Calu3 (cell line): Measurements from ENCODE around the gene PCP4. TPM values are rescaled to one million over a fixed set of nuclear protein-coding genes. Genes with fewer than 3 reads are reported as not detected.

Source experiments
- BruUV-seq: library from RNA; stranded (reverse); fragments of 400-500 nt; replicated peaks from 2 replicates; lab custom pipeline; 2021; lab: Mats Ljungman, UMichigan
- CTCF ChIA-PET: fragments of 300-600 bp; sonication (Branson Sonifier 250); formaldehyde crosslinking; loops from one replicate; lab custom pipeline; 2022; ENCODE audit warnings: antibody characterized with exemption; lab: Charles Lee
- DNase-seq: peaks from one replicate; pipeline ENCODE4 v3.0.0; 2022
- H3K27ac Mint-ChIP-seq: one replicate; pipeline ENCODE4 v1.8.0; 2022; ENCODE audit warnings: mixed read lengths; ENCODE audit not compliant: unreplicated experiment
- H3K27me3 Mint-ChIP-seq: one replicate; pipeline ENCODE4 v1.8.0; 2022; ENCODE audit warnings: mixed read lengths; ENCODE audit not compliant: unreplicated experiment
- H3K36me3 Mint-ChIP-seq: one replicate; pipeline ENCODE4 v1.8.0; 2022; ENCODE audit warnings: mild to moderate bottlenecking, moderate library complexity, mixed read lengths; ENCODE audit not compliant: insufficient read depth, unreplicated experiment
- H3K4me1 Mint-ChIP-seq: one replicate; pipeline ENCODE4 v1.8.0; 2022; ENCODE audit warnings: mild to moderate bottlenecking, low read depth, mixed read lengths; ENCODE audit not compliant: unreplicated experiment
- H3K4me3 Mint-ChIP-seq: one replicate; pipeline ENCODE4 v1.8.0; 2022; ENCODE audit warnings: mild to moderate bottlenecking, low read depth, moderate library complexity, mixed read lengths; ENCODE audit not compliant: unreplicated experiment
- H3K9me3 Mint-ChIP-seq: one replicate; pipeline ENCODE4 v1.8.0; 2022; ENCODE audit warnings: low read depth, mixed read lengths; ENCODE audit not compliant: unreplicated experiment
- CTCF ChIP-seq: fragments of 200-600 bp; IDR thresholded peaks from one replicate; pipeline ENCODE4 v1.8.0; 2022; ENCODE audit warnings: antibody characterized with exemption; ENCODE audit not compliant: unreplicated experiment
- intact Hi-C: fragments of 100-400 bp; cut with micrococcal nuclease; formaldehyde crosslinking; loops from one replicate; pipeline ENCODE4 v1.10.0; 2022; ENCODE audit not compliant: unreplicated experiment
- total RNA-seq: library from RNA; stranded (reverse); gene quantifications from 2 replicates; pipeline ENCODE4 v1.2.3, GENCODE V29; 2022

The PCP4 gene
- total RNA-seq, 1 experiment from 2014 or later, result not detected

- Mint-ChIP-seq H3K4me3 (no peak overlapping the region), H3K27me3 (no peaks in the 10 kb centered on the region), H3K27ac (no peak overlapping the region), H3K9me3 (peaks cover 5% of the 10 kb centered on the region), H3K4me1 (no peaks in the 10 kb centered on the region), H3K36me3 (no peaks in the 10 kb centered on the region)
- intact Hi-C loops, result no loop called here
- BruUV-seq, result no TSS peak
- DNase-seq, result no peak
- TF ChIP-seq CTCF, result no peak
- CTCF ChIA-PET, result no interaction called here
Observed at GRCh38 chr21:39971956-39972355, 104.7 kb downstream of the PCP4 start.

- no peak for TF ChIP-seq CTCF
- intact Hi-C loops, result no loop called here
- Mint-ChIP-seq H3K9me3 (peaks cover 5% of the 10 kb centered on the region), H3K27ac (no peak overlapping the region), H3K4me3 (no peak overlapping the region), H3K27me3 (no peaks in the 10 kb centered on the region), H3K36me3 (no peaks in the 10 kb centered on the region), H3K4me1 (no peaks in the 10 kb centered on the region)
- no peak for DNase-seq
- CTCF ChIA-PET, result no interaction called here
- BruUV-seq, result no TSS peak
Observed at GRCh38 chr21:39972471-39972870, 105.2 kb downstream of the PCP4 start.

- Mint-ChIP-seq H3K9me3 (peaks cover 2% of the 10 kb centered on the region), H3K4me3 (no peak overlapping the region), H3K27me3 (no peaks in the 10 kb centered on the region), H3K4me1 (no peaks in the 10 kb centered on the region), H3K27ac (no peak overlapping the region), H3K36me3 (no peaks in the 10 kb centered on the region)
- intact Hi-C loops, result no loop called here
- no TSS peak for BruUV-seq
- no peak for TF ChIP-seq CTCF
- CTCF ChIA-PET, result no interaction called here
- DNase-seq, result no peak
Observed at GRCh38 chr21:39972976-39973770, 105.9 kb downstream of the PCP4 start.

- TF ChIP-seq CTCF, result no peak
- CTCF ChIA-PET, result no interaction called here
Observed at GRCh38 chr21:39976800-39977199, 109.6 kb downstream of the PCP4 start.

More at GRCh38 chr21:39976800-39977199, 109.6 kb downstream of the PCP4 start:
- H3K27me3 Mint-ChIP-seq, result no peaks in the 10 kb centered on the region
- H3K9me3 Mint-ChIP-seq, result no peaks in the 10 kb centered on the region
- no peak overlapping the region for H3K4me3 Mint-ChIP-seq
- H3K27ac Mint-ChIP-seq, result no peak overlapping the region
- intact Hi-C loops, result no loop called here
- no peaks in the 10 kb centered on the region for H3K4me1 Mint-ChIP-seq
- DNase-seq, result no peak
- BruUV-seq, result no TSS peak
- H3K36me3 Mint-ChIP-seq, result no peaks in the 10 kb centered on the region

Other genes with a start within 250 kb of the PCP4 start
- gene IGSF5, start 122.3 kb upstream of the PCP4 start, total RNA-seq, result 0.33 and 0.54 TPM in 2 replicates